Stomach (tissue), 9 donors: ENCODE data around the gene YPEL3. TPM values are rescaled to one million over a fixed set of nuclear protein-coding genes. Genes with fewer than 3 reads are reported as not detected.

Experiments
- DNase-seq, 2 donors: peaks; one replicate each; pipeline versions ENCODE4 v3.0.0 to v3.0.0-alpha.2; 2013 to 2019
- H3K27ac ChIP-seq, 5 donors: fragments of 200-600 bp in 4 of 5; sonication (generic) in 4 of 5; one replicate each; pipeline ENCODE4 v1.5.1; 2013 to 2019; ENCODE audit warnings: mild to moderate bottlenecking in 1 of 5, moderate library complexity in 1 of 5
- H3K27me3 ChIP-seq, 3 donors: fragments of 200-600 bp; sonication (generic); one replicate each; pipeline ENCODE4 v1.5.1; 2017 to 2019; ENCODE audit warnings: mixed run types in 1 of 3
- H3K36me3 ChIP-seq, 4 donors: fragments of 200-600 bp; sonication (generic); 1 replicate in 3 of 4; 2 replicates in 1 of 4; pipeline ENCODE4 v1.5.1; 2016 to 2019
- H3K4me1 ChIP-seq, 4 donors: fragments of 200-600 bp; sonication (generic); one replicate each; pipeline ENCODE4 v1.5.1; 2016 to 2019
- H3K4me3 ChIP-seq, 4 donors: fragments of 200-600 bp; sonication (generic) in 3 of 4; one replicate each; pipeline ENCODE4 v1.5.1; 2016 to 2019; ENCODE audit warnings: mild to moderate bottlenecking in 1 of 4
- H3K9me3 ChIP-seq, 4 donors: fragments of 200-600 bp; sonication (generic); one replicate each; pipeline ENCODE4 v1.5.1; 2016 to 2019
- CTCF ChIP-seq, 7 experiments: fragments of 450-650 bp in 4 of 7; fragments of 200-600 bp in 3 of 7; sonication (generic) in 3 of 7; IDR thresholded peaks; one replicate each; pipeline ENCODE4 v1.5.1; 2016 to 2019; ENCODE audit warnings: antibody characterized with exemption in 7 of 7, control low read depth in 2 of 7, mild to moderate bottlenecking in 1 of 7
- EP300 ChIP-seq: sonication (generic); formaldehyde crosslinking; IDR thresholded peaks from one replicate; pipeline ENCODE4 v1.6.1; 2017; ENCODE audit warnings: antibody characterized with exemption
- POLR2A ChIP-seq, 4 donors: fragments of 450-650 bp; IDR thresholded peaks; one replicate each; pipeline ENCODE4 v1.6.1; 2016; ENCODE audit warnings: antibody characterized with exemption in 4 of 4, control low read depth in 2 of 4, mild to moderate bottlenecking in 1 of 4, moderate library complexity in 1 of 4
- POLR2AphosphoS5 ChIP-seq, 3 donors: sonication (generic); formaldehyde crosslinking; IDR thresholded peaks; one replicate each; pipeline ENCODE4 v1.6.1; 2016; ENCODE audit warnings: antibody characterized with exemption in 3 of 3
- WGBS, 5 donors: extraction: QIAGEN DNeasy Blood & Tissue Kit in 3 of 5; methylation state at CpG; one replicate each; pipeline versions ENCODE4 v1.1.5 to v1.1.7; 2013 to 2018; 5-methylcytosine and 5-hydroxymethylcytosine counted together
- intact Hi-C: fragments of 100-400 bp; cut with DNase I; formaldehyde crosslinking; loops from one replicate; pipeline ENCODE4 v1.15.1; 2023; ENCODE audit warnings: low total_unique reads
- polyA plus RNA-seq, 3 donors: library from polyadenylated mRNA; stranded (reverse); fragments of 200-250 nt; gene quantifications; one replicate each; pipeline ENCODE4 v1.2.3, GENCODE V29; 2013
- total RNA-seq, 5 donors: library from RNA; depleted of rRNA; stranded (reverse); fragments of >200 nt; gene quantifications; one replicate each; pipeline versions ENCODE4 v1.1.0 to v1.2.3, GENCODE V29; 2014 to 2016
- donor health status: healthy with polysubstance abuse.
- donor health status: Bipolar disorder and iron deficiency.
- donor health status: healthy.

YPEL3 gene
- total and polyA plus RNA-seq, 8 donors, result 13.9 to 162 (median 78.4) TPM

DNA sequence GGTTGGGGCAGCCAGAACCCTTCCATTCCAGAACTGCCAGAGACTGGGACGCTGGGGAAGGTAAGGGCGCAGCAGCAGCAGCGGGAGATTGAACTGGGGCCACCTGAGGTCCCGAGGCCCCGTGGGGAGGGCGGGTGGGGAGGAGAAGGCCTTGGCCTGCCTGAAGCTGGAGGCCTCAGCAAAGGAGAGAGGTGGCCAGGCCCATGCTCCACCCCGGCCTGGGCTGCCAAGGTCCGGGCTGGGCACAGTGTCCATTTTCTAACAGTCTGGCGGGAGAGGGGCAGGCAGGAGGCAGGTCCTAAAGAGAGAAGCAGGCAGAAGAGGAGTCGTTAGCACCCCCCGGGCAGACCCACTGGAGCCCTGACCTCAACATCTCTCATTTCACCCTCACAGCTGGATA lies 18.4 kb upstream of the YPEL3 start:
- 38 to 67% (median 47%) methylated on average over 9 to 11 of the region's 11 CpGs for WGBS, 5 donors
- intact Hi-C loops, result no loop called here
- Histone ChIP-seq H3K9me3 (no peaks in the 10 kb centered on the region), H3K36me3 (peaks cover 58 to 96% (median 91%) of the 10 kb centered on the region in 4 donors), H3K27ac (peak overlapping the region; percentile 55 to 67 (median 64)), H3K4me3 (no peak overlapping the region), H3K27me3 (no peaks in the 10 kb centered on the region), H3K4me1 (peaks cover 16 to 64% (median 44%) of the 10 kb centered on the region in 4 donors)
- TF ChIP-seq EP300 (no peak), CTCF (IDR thresholded peaks at IDR 0.05) (no peak), POLR2AphosphoS5 (IDR thresholded peaks at IDR 0.05) (no peak), POLR2A (IDR thresholded peaks at IDR 0.05) (no peak)
- DNase-seq, result no peak

- H3K4me3 ChIP-seq, result no peak overlapping the region
- DNase-seq, result no peak
- intact Hi-C loops, result no loop called here
- TF ChIP-seq CTCF (IDR thresholded peaks at IDR 0.05) (no peak), POLR2AphosphoS5 (IDR thresholded peaks at IDR 0.05) (no peak), POLR2A (IDR thresholded peaks at IDR 0.05) (no peak), EP300 (no peak)
- H3K4me1 ChIP-seq, result peaks cover 16 to 67% (median 42%) of the 10 kb centered on the region in 4 donors
- H3K27ac ChIP-seq, result peak overlapping the region; percentile 55 to 67 (median 64)
- 71 to 82% (median 78%) methylated on average over 18 to 20 of the region's 20 CpGs for WGBS, 5 donors
- peaks cover 55 to 99% (median 90%) of the 10 kb centered on the region in 4 donors for H3K36me3 ChIP-seq
- no peaks in the 10 kb centered on the region for H3K9me3 ChIP-seq
- H3K27me3 ChIP-seq, result no peaks in the 10 kb centered on the region
Observed at GRCh38 chr16:30113711-30114333, 17.8 kb upstream of the YPEL3 start.

DNA sequence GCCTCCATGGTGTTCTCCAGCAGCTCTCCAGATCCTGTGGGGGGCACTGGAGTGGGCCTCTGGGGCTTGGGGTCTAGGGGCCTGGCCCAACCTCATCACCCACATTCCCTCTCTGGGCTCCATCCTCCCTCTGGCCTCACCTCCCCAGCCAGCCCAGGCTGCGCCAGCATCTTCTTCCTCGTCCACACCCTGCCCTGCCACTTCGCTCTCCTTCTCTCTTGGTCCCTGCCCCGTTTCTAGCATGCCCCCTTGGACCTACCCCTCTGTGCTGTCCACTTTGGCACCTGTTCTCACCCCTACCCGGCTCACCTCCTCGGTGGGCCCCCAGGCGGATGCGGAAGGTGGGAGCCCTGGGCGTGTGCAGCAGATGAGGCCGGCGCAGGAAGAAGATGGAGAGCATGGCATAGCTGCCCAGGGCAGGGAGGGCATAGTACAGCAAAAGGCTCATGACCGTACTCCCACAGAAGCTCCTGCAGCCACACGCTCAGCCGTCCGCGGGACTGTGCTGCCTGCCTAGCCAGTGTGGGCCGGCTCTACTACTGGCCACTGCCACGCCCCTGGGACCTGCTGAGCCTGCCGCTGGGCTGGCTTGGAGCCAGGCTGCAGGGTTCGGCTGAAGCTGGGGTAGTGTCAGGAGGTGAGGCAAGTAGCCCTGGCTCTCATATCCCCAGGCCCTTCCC lies 17.2 kb upstream of the YPEL3 start, which contains the start of gene GDPD3:
Gene GDPD3, minus strand, starts transcription at position 507 of the 680 bp plus-strand sequence. Its CDS starts 59 bp downstream, at position 448.
- peak; percentile 76 to 85 for DNase-seq
- 46 to 73% (median 54%) methylated on average over 14 to 20 of the region's 20 CpGs for WGBS, 5 donors
- TF ChIP-seq CTCF (IDR thresholded peaks at IDR 0.05), result no peak
- TF ChIP-seq POLR2A (IDR thresholded peaks at IDR 0.05), result no peak
- TF ChIP-seq POLR2AphosphoS5 (IDR thresholded peaks at IDR 0.05), result peak in 1 of 3 donors; percentile 41
- TF ChIP-seq EP300, result no peak
- intact Hi-C loops, result no loop called here
- no peaks in the 10 kb centered on the region for H3K9me3 ChIP-seq
- no peak within 1 kb of the TSS for H3K4me3 ChIP-seq
- peaks cover 16 to 67% (median 36%) of the 10 kb centered on the region in 4 donors for H3K4me1 ChIP-seq
- peaks cover 55 to 99% (median 90%) of the 10 kb centered on the region in 4 donors for H3K36me3 ChIP-seq
- H3K27me3 ChIP-seq, result no peaks in the 10 kb centered on the region
- H3K27ac ChIP-seq, result peak within 1 kb of the TSS; percentile 55 to 67 (median 64)

DNA sequence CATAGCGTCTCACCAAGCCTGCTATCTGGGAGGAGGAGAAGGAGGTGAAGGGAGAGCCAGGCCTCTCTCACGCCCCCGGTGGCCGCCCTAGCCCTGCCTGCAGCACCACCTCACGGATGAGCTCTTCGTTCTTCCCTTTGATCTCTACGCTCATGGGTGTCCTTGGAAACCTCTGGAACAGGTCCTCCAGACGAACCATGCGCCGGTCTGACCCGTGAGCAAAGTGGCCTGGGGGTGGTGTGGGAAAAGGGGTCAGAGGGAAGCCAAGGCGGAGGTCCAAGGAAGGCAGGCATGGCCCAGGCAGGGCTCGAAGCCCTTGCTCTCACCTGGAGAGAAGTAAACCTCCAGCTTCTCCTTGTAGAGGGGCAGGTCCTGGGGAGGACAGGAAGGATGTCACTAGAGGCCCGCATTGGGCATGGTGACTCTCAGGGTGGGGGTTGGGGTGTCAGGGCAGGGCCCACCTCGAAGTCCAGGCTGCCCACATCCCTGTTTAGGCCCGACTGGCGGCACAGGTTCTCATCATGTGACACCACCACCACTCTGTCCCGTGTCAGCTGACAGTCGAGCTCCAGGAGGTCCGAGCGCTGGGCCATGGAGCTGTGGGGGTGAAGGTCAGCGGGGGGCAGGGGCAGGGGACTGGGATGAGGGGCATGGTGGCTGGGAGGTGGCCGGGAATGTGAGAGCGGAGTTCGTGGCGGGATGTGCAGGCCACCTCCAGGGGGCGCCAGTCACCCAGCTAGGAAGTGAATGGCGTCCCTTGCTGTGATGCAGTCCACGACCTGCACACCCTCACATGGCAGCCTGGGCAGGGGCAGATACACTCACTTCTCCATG lies 16.4 kb upstream of the YPEL3 start:
- no peak for TF ChIP-seq EP300
- peak in 5 of 7 experiments; percentile 31 to 64 (median 45) for TF ChIP-seq CTCF (IDR thresholded peaks at IDR 0.05)
- peak in 1 of 3 donors; percentile 46 for TF ChIP-seq POLR2AphosphoS5 (IDR thresholded peaks at IDR 0.05)
- no peak for TF ChIP-seq POLR2A (IDR thresholded peaks at IDR 0.05)
- Histone ChIP-seq H3K4me1 (peaks cover 16 to 64% (median 36%) of the 10 kb centered on the region in 4 donors), H3K27ac (peak overlapping the region in 2 of 5 donors; percentile 62 to 66), H3K36me3 (peaks cover 51 to 99% (median 90%) of the 10 kb centered on the region in 4 donors), H3K27me3 (no peaks in the 10 kb centered on the region), H3K9me3 (no peaks in the 10 kb centered on the region), H3K4me3 (no peak overlapping the region)
- 79 to 86% (median 84%) methylated on average over 29 of the region's 29 CpGs for WGBS, 5 donors
- intact Hi-C loops, result no loop called here
- peak; percentile 66 to 76 for DNase-seq
